K562 (cell line): Measurements from ENCODE around the gene YAE1. TPM values are rescaled to one million over a fixed set of nuclear protein-coding genes. Genes with fewer than 3 reads are reported as not detected.

Source experiments
- ARID1B ChIP-seq: fragments of 450-650 bp; IDR thresholded peaks from 2 replicates; pipeline ENCODE4 v1.6.1; 2016; ENCODE audit warnings: antibody characterized with exemption, mild to moderate bottlenecking, inconsistent platforms
- CBFA2T3 ChIP-seq: fragments of 450-650 bp; IDR thresholded peaks from 2 replicates; pipeline ENCODE4 v1.6.1; 2017
- DPF2 ChIP-seq: fragments of 450-650 bp; IDR thresholded peaks from 2 replicates; pipeline ENCODE4 v1.6.1; 2016
- ETV1 ChIP-seq: fragments of 450-650 bp; conservative IDR thresholded peaks from 2 replicates; pipeline ENCODE4 v1.6.1; 2016; ENCODE audit warnings: missing genetic modification characterization, control low read depth, low read depth, missing compliant biosample characterization
- GABPA ChIP-seq: fragments of 200-800 bp; sonication (Bioruptor generic); conservative IDR thresholded peaks from 2 replicates; pipeline ENCODE4 v1.6.1; 2016; ENCODE audit warnings: low read depth, missing genetic modification characterization, missing compliant biosample characterization
- HDAC8 ChIP-seq: fragments of 450-650 bp; IDR thresholded peaks from 2 replicates; pipeline ENCODE4 v1.6.1; 2016; ENCODE audit warnings: mild to moderate bottlenecking, missing genetic modification characterization, moderate library complexity, missing compliant biosample characterization
- KDM1A ChIP-seq, 2 experiments: fragments of 450-650 bp; IDR thresholded peaks; 2 replicates each; pipeline ENCODE4 v1.6.1; 2016; ENCODE audit warnings: mild to moderate bottlenecking in 2 of 2
- MEF2A ChIP-seq: IDR thresholded peaks from 2 replicates; pipeline ENCODE4 v1.6.1; 2011; ENCODE audit warnings: low read depth, mild to moderate bottlenecking, low read length, moderate library complexity; ENCODE audit not compliant: control insufficient read depth
- MEIS2 ChIP-seq: fragments of 450-650 bp; IDR thresholded peaks from 2 replicates; pipeline ENCODE4 v1.6.1; 2014; ENCODE audit warnings: mild to moderate bottlenecking; ENCODE audit not compliant: partially characterized antibody
- NFXL1 ChIP-seq: fragments of 450-650 bp; formaldehyde crosslinking; IDR thresholded peaks from 2 replicates; pipeline ENCODE4 v1.4.0; 2021; ENCODE audit warnings: mild to moderate bottlenecking
- SMARCA4 ChIP-seq: fragments of 450-650 bp; IDR thresholded peaks from 2 replicates; pipeline ENCODE4 v1.6.1; 2016
- SOX6 ChIP-seq: fragments of 450-650 bp; IDR thresholded peaks from 2 replicates; pipeline ENCODE4 v1.6.1; 2014; ENCODE audit warnings: mild to moderate bottlenecking
- ZNF280A ChIP-seq: fragments of 450-650 bp; IDR thresholded peaks from 2 replicates; pipeline ENCODE4 v1.6.1; 2018; ENCODE audit warnings: mild to moderate bottlenecking, low read depth; ENCODE audit not compliant: partially characterized antibody
- polyA plus RNA-seq, 8 experiments: library from polyadenylated mRNA; depleted of rRNA in 4 of 8; stranded (reverse) in 5 of 8; unstranded in 3 of 8; fragments of >200 nt; fragmentation: Nextera tagmentation in 2 of 8; fragmentation: Illumina TruSeq in 1 of 8; extraction: Ambion mirVana in 2 of 8; extraction: Trizol in 1 of 8; gene quantifications; 2 replicates each; pipeline versions ENCODE4 v1.2.1 to v1.2.3, GENCODE V29; 2011 to 2014; ENCODE audit warnings: inconsistent platforms in 1 of 8, missing spikeins in 1 of 8
- total RNA-seq, 7 experiments: library from RNA; depleted of rRNA in 6 of 7; stranded (reverse); fragments of >200 nt in 6 of 7; fragmentation: Illumina TruSeq in 2 of 7; extraction: Trizol in 2 of 7; gene quantifications; 2 replicates each; pipeline versions ENCODE4 v1.2.1 to v1.2.3, GENCODE V29; 2011 to 2021; ENCODE audit warnings: low replicate concordance in 1 of 7
- TF ChIP-seq, protein P1 (sequence below), 2 experiments: fragments of 450-650 bp in 1 of 2; sonication (generic) in 1 of 2; formaldehyde crosslinking in 1 of 2; IDR thresholded peaks; 2 replicates each; pipeline versions ENCODE4 v1.7.1 to v1.9.0; 2016 to 2022; ENCODE audit warnings: inconsistent platforms in 1 of 2, mild to moderate bottlenecking in 1 of 2, missing genetic modification reagents in 1 of 2
- TF ChIP-seq, protein P2 (sequence below), 2 experiments: fragments of 450-650 bp; IDR thresholded peaks; 2 replicates each; pipeline ENCODE4 v1.6.1; 2018; ENCODE audit warnings: mild to moderate bottlenecking in 2 of 2, low read depth in 1 of 2; ENCODE audit not compliant: partially characterized antibody in 2 of 2

Gene YAE1
- total and polyA plus RNA-seq, 9 of the 15 experiments (the other 6 are each of a cell fraction or from before 2014, with no cell fraction given): 15.2 to 63.4 (median 30.1) TPM

DNA sequence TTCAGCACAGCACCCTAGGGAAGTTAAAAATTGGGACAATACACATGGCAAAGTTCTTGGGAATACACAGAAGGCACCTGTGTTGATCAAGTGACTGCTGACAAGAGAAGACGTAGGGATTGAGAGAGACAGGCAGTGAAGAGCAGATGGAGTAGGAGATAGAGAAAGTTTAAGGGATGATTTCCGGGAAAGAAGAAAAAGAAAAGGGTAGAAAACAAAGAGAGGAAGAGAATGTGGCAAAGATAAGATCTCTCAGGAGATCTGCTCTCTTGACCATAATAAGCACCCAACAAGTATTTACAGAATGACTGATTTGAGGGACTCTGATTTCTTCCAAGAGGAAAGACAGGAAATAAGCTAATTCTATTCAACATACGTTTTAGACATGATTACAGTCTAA is 42.1 kb downstream of the YAE1 start (continued):
- TF ChIP-seq, protein P1, sequence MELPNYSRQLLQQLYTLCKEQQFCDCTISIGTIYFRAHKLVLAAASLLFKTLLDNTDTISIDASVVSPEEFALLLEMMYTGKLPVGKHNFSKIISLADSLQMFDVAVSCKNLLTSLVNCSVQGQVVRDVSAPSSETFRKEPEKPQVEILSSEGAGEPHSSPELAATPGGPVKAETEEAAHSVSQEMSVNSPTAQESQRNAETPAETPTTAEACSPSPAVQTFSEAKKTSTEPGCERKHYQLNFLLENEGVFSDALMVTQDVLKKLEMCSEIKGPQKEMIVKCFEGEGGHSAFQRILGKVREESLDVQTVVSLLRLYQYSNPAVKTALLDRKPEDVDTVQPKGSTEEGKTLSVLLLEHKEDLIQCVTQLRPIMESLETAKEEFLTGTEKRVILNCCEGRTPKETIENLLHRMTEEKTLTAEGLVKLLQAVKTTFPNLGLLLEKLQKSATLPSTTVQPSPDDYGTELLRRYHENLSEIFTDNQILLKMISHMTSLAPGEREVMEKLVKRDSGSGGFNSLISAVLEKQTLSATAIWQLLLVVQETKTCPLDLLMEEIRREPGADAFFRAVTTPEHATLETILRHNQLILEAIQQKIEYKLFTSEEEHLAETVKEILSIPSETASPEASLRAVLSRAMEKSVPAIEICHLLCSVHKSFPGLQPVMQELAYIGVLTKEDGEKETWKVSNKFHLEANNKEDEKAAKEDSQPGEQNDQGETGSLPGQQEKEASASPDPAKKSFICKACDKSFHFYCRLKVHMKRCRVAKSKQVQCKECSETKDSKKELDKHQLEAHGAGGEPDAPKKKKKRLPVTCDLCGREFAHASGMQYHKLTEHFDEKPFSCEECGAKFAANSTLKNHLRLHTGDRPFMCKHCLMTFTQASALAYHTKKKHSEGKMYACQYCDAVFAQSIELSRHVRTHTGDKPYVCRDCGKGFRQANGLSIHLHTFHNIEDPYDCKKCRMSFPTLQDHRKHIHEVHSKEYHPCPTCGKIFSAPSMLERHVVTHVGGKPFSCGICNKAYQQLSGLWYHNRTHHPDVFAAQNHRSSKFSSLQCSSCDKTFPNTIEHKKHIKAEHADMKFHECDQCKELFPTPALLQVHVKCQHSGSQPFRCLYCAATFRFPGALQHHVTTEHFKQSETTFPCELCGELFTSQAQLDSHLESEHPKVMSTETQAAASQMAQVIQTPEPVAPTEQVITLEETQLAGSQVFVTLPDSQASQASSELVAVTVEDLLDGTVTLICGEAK (IDR thresholded peaks at IDR 0.05): peak; percentile 53
- TF ChIP-seq, protein P1 (CRISPR knock-in tag; IDR thresholded peaks at IDR 0.05): no peak
- peak; percentile 57 for TF ChIP-seq SMARCA4
- TF ChIP-seq ARID1B: peak; percentile 65
- no peak for TF ChIP-seq ZNF280A
- no peak; the same call in 1 of the 2 replicates for TF ChIP-seq GABPA (tag)
- peak; percentile 50 to 56; a peak in 3 of 4 replicates for TF ChIP-seq KDM1A (IDR thresholded peaks at IDR 0.05)
- TF ChIP-seq MEIS2: peak; percentile 20
- 0 out of 2 replicates have a peak, but pooled peaks have one; percentile 20 for TF ChIP-seq DPF2
- TF ChIP-seq NFXL1 (CRISPR knock-in tag): no peak
- peak; percentile 88 for TF ChIP-seq SOX6
- TF ChIP-seq HDAC8 (tag): no peak
- TF ChIP-seq, protein P2, sequence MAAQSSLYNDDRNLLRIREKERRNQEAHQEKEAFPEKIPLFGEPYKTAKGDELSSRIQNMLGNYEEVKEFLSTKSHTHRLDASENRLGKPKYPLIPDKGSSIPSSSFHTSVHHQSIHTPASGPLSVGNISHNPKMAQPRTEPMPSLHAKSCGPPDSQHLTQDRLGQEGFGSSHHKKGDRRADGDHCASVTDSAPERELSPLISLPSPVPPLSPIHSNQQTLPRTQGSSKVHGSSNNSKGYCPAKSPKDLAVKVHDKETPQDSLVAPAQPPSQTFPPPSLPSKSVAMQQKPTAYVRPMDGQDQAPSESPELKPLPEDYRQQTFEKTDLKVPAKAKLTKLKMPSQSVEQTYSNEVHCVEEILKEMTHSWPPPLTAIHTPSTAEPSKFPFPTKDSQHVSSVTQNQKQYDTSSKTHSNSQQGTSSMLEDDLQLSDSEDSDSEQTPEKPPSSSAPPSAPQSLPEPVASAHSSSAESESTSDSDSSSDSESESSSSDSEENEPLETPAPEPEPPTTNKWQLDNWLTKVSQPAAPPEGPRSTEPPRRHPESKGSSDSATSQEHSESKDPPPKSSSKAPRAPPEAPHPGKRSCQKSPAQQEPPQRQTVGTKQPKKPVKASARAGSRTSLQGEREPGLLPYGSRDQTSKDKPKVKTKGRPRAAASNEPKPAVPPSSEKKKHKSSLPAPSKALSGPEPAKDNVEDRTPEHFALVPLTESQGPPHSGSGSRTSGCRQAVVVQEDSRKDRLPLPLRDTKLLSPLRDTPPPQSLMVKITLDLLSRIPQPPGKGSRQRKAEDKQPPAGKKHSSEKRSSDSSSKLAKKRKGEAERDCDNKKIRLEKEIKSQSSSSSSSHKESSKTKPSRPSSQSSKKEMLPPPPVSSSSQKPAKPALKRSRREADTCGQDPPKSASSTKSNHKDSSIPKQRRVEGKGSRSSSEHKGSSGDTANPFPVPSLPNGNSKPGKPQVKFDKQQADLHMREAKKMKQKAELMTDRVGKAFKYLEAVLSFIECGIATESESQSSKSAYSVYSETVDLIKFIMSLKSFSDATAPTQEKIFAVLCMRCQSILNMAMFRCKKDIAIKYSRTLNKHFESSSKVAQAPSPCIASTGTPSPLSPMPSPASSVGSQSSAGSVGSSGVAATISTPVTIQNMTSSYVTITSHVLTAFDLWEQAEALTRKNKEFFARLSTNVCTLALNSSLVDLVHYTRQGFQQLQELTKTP (IDR thresholded peaks at IDR 0.05; ENCODE audit: low read depth in 1 of 2, partially characterized antibody in 2 of 2): peak in 1 of 2 experiments; percentile 22
- TF ChIP-seq ETV1 (tag): peak; percentile 55
- no peak for TF ChIP-seq MEF2A
- TF ChIP-seq CBFA2T3: peak; percentile 52; the same call in 1 of the 2 replicates
